22Rv1 (cell line): Measurements from ENCODE around the gene AGMO.

Experiments used
- H3K27ac ChIP-seq: fragments of 450-650 bp; 2 replicates; pipeline ENCODE4 v1.5.1; 2017
- CTCF ChIP-seq: fragments of 450-650 bp; IDR thresholded peaks from 2 replicates; pipeline ENCODE4 v1.5.1; 2017; ENCODE audit warnings: mild to moderate bottlenecking
- ZFX ChIP-seq: fragments of 450-650 bp; IDR thresholded peaks from 2 replicates; pipeline ENCODE4 v1.6.1; 2017; ENCODE audit warnings: antibody characterized with exemption, borderline replicate concordance

AGMO gene

GRCh38 chr7:15602236-15602635 lies 40.4 kb upstream of the AGMO start:
- TF ChIP-seq ZFX (no peak), CTCF (no peak)
- no peak overlapping the region for H3K27ac ChIP-seq

GRCh38 chr7:15601175-15601574 lies 39.4 kb upstream of the AGMO start:
- TF ChIP-seq ZFX = no peak
- no peak for TF ChIP-seq CTCF
- no peak overlapping the region for H3K27ac ChIP-seq

- H3K27ac ChIP-seq = no peak overlapping the region
- no peak for TF ChIP-seq CTCF
- no peak for TF ChIP-seq ZFX
Observed at GRCh38 chr7:15600298-15600697, 38.5 kb upstream of the AGMO start.

GRCh38 chr7:15594461-15594860 lies 32.6 kb upstream of the AGMO start:
- TF ChIP-seq ZFX (no peak), CTCF (no peak)
- no peak overlapping the region for H3K27ac ChIP-seq

GRCh38 chr7:15593382-15593781 lies 31.6 kb upstream of the AGMO start:
- H3K27ac ChIP-seq = no peak overlapping the region
- TF ChIP-seq ZFX (no peak), CTCF (no peak)

- TF ChIP-seq ZFX (no peak), CTCF (no peak)
- no peak overlapping the region for H3K27ac ChIP-seq
Observed at GRCh38 chr7:15586266-15586665, 24.5 kb upstream of the AGMO start.

GRCh38 chr7:15584575-15584974 lies 22.8 kb upstream of the AGMO start:
- no peak for TF ChIP-seq ZFX
- TF ChIP-seq CTCF = no peak

More at GRCh38 chr7:15584575-15584974, 22.8 kb upstream of the AGMO start:
- H3K27ac ChIP-seq = no peak overlapping the region
